Duodenal mucosa (tissue), 2 donors: ENCODE measurements around the gene RPLP1.

ENCODE experiments used
- H3K27ac ChIP-seq: one replicate; pipeline ENCODE4 v1.7.0; 2013; ENCODE audit warnings: low read depth, low read length
- H3K27me3 ChIP-seq, 2 donors: one replicate each; pipeline ENCODE4 v1.7.0; 2013; ENCODE audit warnings: low read length in 2 of 2, control low read depth in 1 of 2; ENCODE audit not compliant: insufficient read depth in 2 of 2, control insufficient read depth in 1 of 2
- H3K36me3 ChIP-seq, 2 donors: one replicate each; pipeline ENCODE4 v1.7.0; 2013; ENCODE audit warnings: low read length in 2 of 2, control low read depth in 1 of 2; ENCODE audit not compliant: insufficient read depth in 2 of 2, control insufficient read depth in 1 of 2
- H3K4me1 ChIP-seq, 2 donors: one replicate each; pipeline ENCODE4 v1.7.0; 2013; ENCODE audit warnings: low read length in 2 of 2, control low read depth in 1 of 2; ENCODE audit not compliant: insufficient read depth in 2 of 2, control insufficient read depth in 1 of 2
- H3K4me3 ChIP-seq, 2 donors: one replicate each; pipeline ENCODE4 v1.7.0; 2013; ENCODE audit warnings: low read length in 2 of 2, low read depth in 1 of 2
- H3K9ac ChIP-seq, 2 donors: one replicate each; pipeline ENCODE4 v1.7.0; 2013; ENCODE audit warnings: low read length in 2 of 2, low read depth in 1 of 2
- H3K9me3 ChIP-seq, 2 donors: one replicate each; pipeline ENCODE4 v1.7.0; 2013; ENCODE audit warnings: low read length in 2 of 2, control low read depth in 1 of 2; ENCODE audit not compliant: control insufficient read depth in 1 of 2

RPLP1 gene

GRCh38 chr15:69414701-69415167 is 37.9 kb upstream of the RPLP1 start:
- peak overlapping the region; percentile 51 to 71 for H3K9ac ChIP-seq
- H3K36me3 ChIP-seq: no peaks in the 10 kb centered on the region
- H3K27me3 ChIP-seq: no peaks in the 10 kb centered on the region
- no peak overlapping the region for H3K27ac ChIP-seq
- peaks cover 0 to 4% of the 10 kb centered on the region in 2 donors for H3K4me1 ChIP-seq
- no peaks in the 10 kb centered on the region for H3K9me3 ChIP-seq
- peak overlapping the region; percentile 81 to 82 for H3K4me3 ChIP-seq

GRCh38 chr15:69415381-69415780 is 37.2 kb upstream of the RPLP1 start:
- no peaks in the 10 kb centered on the region for H3K36me3 ChIP-seq
- H3K4me3 ChIP-seq: peak overlapping the region in 1 of 2 donors; percentile 1
- H3K9ac ChIP-seq: no peak overlapping the region
- H3K27me3 ChIP-seq: no peaks in the 10 kb centered on the region
- H3K9me3 ChIP-seq: no peaks in the 10 kb centered on the region
- H3K27ac ChIP-seq: no peak overlapping the region
- H3K4me1 ChIP-seq: peaks cover 0 to 4% of the 10 kb centered on the region in 2 donors

GRCh38 chr15:69417581-69417980 is 35.0 kb upstream of the RPLP1 start:
- Histone ChIP-seq H3K36me3 (no peaks in the 10 kb centered on the region), H3K27ac (no peak overlapping the region), H3K4me1 (peaks cover 0 to 4% of the 10 kb centered on the region in 2 donors), H3K9me3 (no peaks in the 10 kb centered on the region), H3K4me3 (no peak overlapping the region), H3K27me3 (no peaks in the 10 kb centered on the region), H3K9ac (no peak overlapping the region)

- Histone ChIP-seq H3K4me3 (no peak overlapping the region), H3K9me3 (no peaks in the 10 kb centered on the region), H3K9ac (no peak overlapping the region), H3K36me3 (peaks cover 3 to 8% of the 10 kb centered on the region in 2 donors), H3K27me3 (no peaks in the 10 kb centered on the region), H3K4me1 (no peaks in the 10 kb centered on the region), H3K27ac (no peak overlapping the region)
Observed at GRCh38 chr15:69421498-69421897, 31.1 kb upstream of the RPLP1 start.

- Histone ChIP-seq H3K4me3 (no peak overlapping the region), H3K9ac (no peak overlapping the region), H3K27me3 (no peaks in the 10 kb centered on the region), H3K4me1 (no peaks in the 10 kb centered on the region), H3K36me3 (peaks cover 3 to 9% of the 10 kb centered on the region in 2 donors), H3K27ac (no peak overlapping the region), H3K9me3 (no peaks in the 10 kb centered on the region)
Observed at GRCh38 chr15:69422336-69422895, 30.2 kb upstream of the RPLP1 start.

GRCh38 chr15:69424001-69424400 is 28.6 kb upstream of the RPLP1 start:
- Histone ChIP-seq H3K36me3 (peaks cover 3 to 13% of the 10 kb centered on the region in 2 donors), H3K27ac (no peak overlapping the region), H3K4me1 (no peaks in the 10 kb centered on the region), H3K9me3 (no peaks in the 10 kb centered on the region), H3K9ac (no peak overlapping the region), H3K4me3 (no peak overlapping the region), H3K27me3 (no peaks in the 10 kb centered on the region)

- Histone ChIP-seq H3K36me3 (peaks cover 3 to 15% of the 10 kb centered on the region in 2 donors), H3K4me1 (no peaks in the 10 kb centered on the region), H3K9ac (no peak overlapping the region), H3K27ac (no peak overlapping the region), H3K4me3 (no peak overlapping the region), H3K9me3 (no peaks in the 10 kb centered on the region), H3K27me3 (no peaks in the 10 kb centered on the region)
Observed at GRCh38 chr15:69424748-69425413, 27.7 kb upstream of the RPLP1 start.

- H3K9me3 ChIP-seq: no peaks in the 10 kb centered on the region
- no peak overlapping the region for H3K9ac ChIP-seq
- no peak overlapping the region for H3K27ac ChIP-seq
- peaks cover 0 to 9% of the 10 kb centered on the region in 2 donors for H3K36me3 ChIP-seq
- no peaks in the 10 kb centered on the region for H3K27me3 ChIP-seq
- no peaks in the 10 kb centered on the region for H3K4me1 ChIP-seq
- no peak overlapping the region for H3K4me3 ChIP-seq
Observed at GRCh38 chr15:69433831-69434230, 18.8 kb upstream of the RPLP1 start.

GRCh38 chr15:69434238-69434637 is 18.4 kb upstream of the RPLP1 start:
- H3K4me3 ChIP-seq: no peak overlapping the region
- no peaks in the 10 kb centered on the region for H3K27me3 ChIP-seq
- no peaks in the 10 kb centered on the region for H3K9me3 ChIP-seq
- no peak overlapping the region for H3K27ac ChIP-seq
- H3K36me3 ChIP-seq: peaks cover 0 to 6% of the 10 kb centered on the region in 2 donors
- H3K9ac ChIP-seq: no peak overlapping the region
- no peaks in the 10 kb centered on the region for H3K4me1 ChIP-seq

- Histone ChIP-seq H3K4me1 (no peaks in the 10 kb centered on the region), H3K27me3 (no peaks in the 10 kb centered on the region), H3K9ac (no peak overlapping the region), H3K36me3 (peaks cover 0 to 7% of the 10 kb centered on the region in 2 donors), H3K9me3 (no peaks in the 10 kb centered on the region), H3K27ac (no peak overlapping the region), H3K4me3 (no peak overlapping the region)
Observed at GRCh38 chr15:69434679-69435078, 17.9 kb upstream of the RPLP1 start.
